Left forelimb (tissue), 1 donor: ENCODE data around the gene NFKBIE.

ENCODE experiments used
- DNase-seq: peaks from one replicate; pipeline ENCODE4 v3.0.0-alpha.2; 2018; ENCODE audit warnings: low spot score

The NFKBIE gene

GRCh38 chr6:44297063-44298038, 32.0 kb upstream of the NFKBIE start:
- DNase-seq = no peak

GRCh38 chr6:44294832-44295791, 29.8 kb upstream of the NFKBIE start:
- no peak for DNase-seq

- no peak for DNase-seq
These were observed 27.5 kb upstream of the NFKBIE start for GRCh38 chr6:44292661-44293365.

- no peak for DNase-seq
These were observed 26.5 kb upstream of the NFKBIE start for GRCh38 chr6:44291841-44292240.

GRCh38 chr6:44289726-44290260, 24.4 kb upstream of the NFKBIE start:
- no peak for DNase-seq

- no peak for DNase-seq
These were observed 21.4 kb upstream of the NFKBIE start for GRCh38 chr6:44286747-44287146.

- no peak for DNase-seq
These were observed 20.9 kb upstream of the NFKBIE start for GRCh38 chr6:44286285-44286565.

- no peak for DNase-seq
These were observed 20.4 kb upstream of the NFKBIE start for GRCh38 chr6:44285552-44286284.

- no peak for DNase-seq
These were observed 19.5 kb upstream of the NFKBIE start for GRCh38 chr6:44284867-44285266.

- DNase-seq = no peak
These were observed 18.8 kb upstream of the NFKBIE start for GRCh38 chr6:44284121-44284520.

GRCh38 chr6:44278774-44279697, 13.7 kb upstream of the NFKBIE start:
- DNase-seq = no peak

- DNase-seq = no peak
These were observed 13.0 kb upstream of the NFKBIE start for GRCh38 chr6:44278315-44278714.

- no peak for DNase-seq
These were observed 12.4 kb upstream of the NFKBIE start for GRCh38 chr6:44277763-44278162.

GRCh38 chr6:44276667-44277640, 11.6 kb upstream of the NFKBIE start:
- DNase-seq = no peak

GRCh38 chr6:44275749-44276648, 10.6 kb upstream of the NFKBIE start:
- no peak for DNase-seq

- no peak for DNase-seq
These were observed 10.0 kb upstream of the NFKBIE start for GRCh38 chr6:44275271-44275748.

- no peak for DNase-seq
These were observed 8.3 kb upstream of the NFKBIE start for GRCh38 chr6:44273617-44274016.
